ENCODE results near the gene CDKN1A.

The CDKN1A gene

GRCh38 chr6:36662380-36662779 is 16.1 kb upstream of the CDKN1A start:
- H3K4me3 ChIP-seq (ENCODE audit: low read depth, low read length), result no peak overlapping the region
- TF ChIP-seq CTCF (IDR thresholded peaks at IDR 0.05; ENCODE audit: low read depth, low read length, missing control alignments), result no peak
- in situ Hi-C loops (cut with HindIII; ENCODE audit: low sequenced_read_pairs), result no loop called here
- DNase-seq (ENCODE audit: low read depth), result no peak

DNA sequence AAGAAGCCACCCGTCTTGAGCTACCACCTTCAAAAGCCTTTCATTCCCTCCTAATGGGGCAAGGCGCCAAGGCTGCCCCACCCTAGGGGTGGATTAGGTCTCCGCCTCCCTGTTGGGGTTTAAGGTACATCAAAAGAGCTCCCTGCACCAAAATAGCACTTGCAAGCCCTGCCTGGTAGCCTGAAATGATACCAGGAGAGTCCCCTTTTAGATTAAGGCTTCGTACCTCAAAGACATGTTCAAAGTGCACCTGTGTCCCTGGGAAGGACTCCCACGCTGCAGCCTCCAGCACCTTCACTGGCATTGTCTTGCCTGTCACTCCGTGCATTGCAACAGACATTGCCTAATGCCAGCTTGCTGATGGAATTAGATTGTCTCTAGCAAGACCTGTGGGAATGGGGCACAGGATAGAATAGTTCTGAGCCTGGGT is 15.7 kb upstream of the CDKN1A start:
- in situ Hi-C loops (cut with HindIII; ENCODE audit: low sequenced_read_pairs), result no loop called here
- no peak overlapping the region for H3K4me3 ChIP-seq (ENCODE audit: low read depth, low read length)
- no peak for DNase-seq (ENCODE audit: low read depth)
- no peak for TF ChIP-seq CTCF (IDR thresholded peaks at IDR 0.05; ENCODE audit: low read depth, low read length, missing control alignments)

DNA sequence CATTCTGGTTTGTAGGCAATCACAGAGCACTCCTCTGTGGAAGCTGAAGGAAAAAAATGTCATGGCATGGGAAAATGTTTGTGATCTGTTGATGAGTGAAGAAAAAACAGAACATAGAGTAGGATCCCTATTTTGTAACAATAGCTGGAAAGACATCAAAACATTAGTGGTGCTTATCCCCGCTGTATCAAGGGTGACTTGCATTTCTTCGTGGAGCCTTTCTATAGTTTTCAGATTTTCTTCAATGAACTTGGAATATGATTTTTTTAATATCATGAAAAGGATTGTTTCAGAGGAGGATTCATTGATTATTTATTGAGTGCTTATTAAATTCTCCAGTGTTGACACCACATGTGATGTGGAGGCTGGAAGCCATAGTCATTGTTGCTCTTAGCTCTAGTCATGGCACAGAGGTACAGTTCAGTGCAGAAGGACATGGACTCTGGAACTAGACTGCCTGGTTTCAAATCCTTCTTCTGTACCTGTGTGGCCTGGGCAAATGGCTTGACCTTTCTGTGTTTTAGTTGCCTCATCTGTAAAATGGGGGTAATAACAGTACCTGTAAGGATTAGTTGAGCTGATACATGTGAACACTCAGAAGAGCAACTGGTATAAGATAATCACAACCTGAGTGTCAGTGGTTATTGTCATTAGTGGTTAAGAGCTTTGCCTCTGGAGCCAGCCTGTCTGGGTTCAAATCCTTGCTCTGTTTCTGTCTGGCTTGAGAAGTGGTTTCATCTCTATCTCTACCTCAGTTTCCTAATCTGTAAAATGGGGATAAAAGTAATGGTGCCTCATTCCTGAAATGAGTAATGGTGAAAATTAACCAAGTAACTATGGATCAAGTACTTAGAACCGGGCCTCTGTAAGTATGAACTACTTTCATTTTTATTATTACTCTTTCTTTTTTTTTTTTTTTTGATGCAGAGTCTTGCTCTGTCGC is 14.7 kb upstream of the CDKN1A start:
- in situ Hi-C loops (cut with HindIII; ENCODE audit: low sequenced_read_pairs), result no loop called here
- TF ChIP-seq CTCF (IDR thresholded peaks at IDR 0.05; ENCODE audit: low read depth, low read length, missing control alignments), result no peak
- no peak overlapping the region for H3K4me3 ChIP-seq (ENCODE audit: low read depth, low read length)
- DNase-seq (ENCODE audit: low read depth), result no peak

- no peak for TF ChIP-seq CTCF (IDR thresholded peaks at IDR 0.05; ENCODE audit: low read depth, low read length, missing control alignments)
- no peak for DNase-seq (ENCODE audit: low read depth)
- H3K4me3 ChIP-seq (ENCODE audit: low read depth, low read length), result no peak overlapping the region
- in situ Hi-C loops (cut with HindIII; ENCODE audit: low sequenced_read_pairs), result no loop called here
Observed at GRCh38 chr6:36665180-36665579, 13.3 kb upstream of the CDKN1A start.

- in situ Hi-C loops (cut with HindIII; ENCODE audit: low sequenced_read_pairs), result no loop called here
Observed at GRCh38 chr6:36666287-36666686, 12.2 kb upstream of the CDKN1A start.

More at GRCh38 chr6:36666287-36666686, 12.2 kb upstream of the CDKN1A start:
- no peak for DNase-seq (ENCODE audit: low read depth)
- H3K4me3 ChIP-seq (ENCODE audit: low read depth, low read length), result no peak overlapping the region
- TF ChIP-seq CTCF (IDR thresholded peaks at IDR 0.05; ENCODE audit: low read depth, low read length, missing control alignments), result no peak

All from astrocyte of the cerebellum (primary cell).